Measurements from ENCODE around the gene PIK3C2G. TPM values are rescaled to one million over a fixed set of nuclear protein-coding genes. Genes with fewer than 3 reads are reported as not detected.

PIK3C2G gene
- total RNA-seq, 1 experiment from 2014 or later = not detected

- Histone ChIP-seq H3K4me2 (ENCODE audit: low read length) (no peak overlapping the region), H4K20me1 (ENCODE audit: insufficient read depth) (no peaks in the 10 kb centered on the region), H3K9ac (ENCODE audit: low read length) (no peak overlapping the region), H3K9me3 (ENCODE audit: control insufficient read depth in 1 of 2, insufficient read depth in 1 of 2, low read depth in 1 of 2, low read length in 2 of 2) (no peaks in the 10 kb centered on the region), H2AFZ (ENCODE audit: low read depth, low read length, poor library complexity, severe bottlenecking) (no peak overlapping the region), H3K4me1 (ENCODE audit: control insufficient read depth in 1 of 2, insufficient read depth in 2 of 2, low read length in 2 of 2) (peaks cover 0 to 6% of the 10 kb centered on the region in 2 experiments; a peak in 2 of 4 replicates), H3K36me3 (ENCODE audit: control insufficient read depth in 1 of 2, insufficient read depth in 2 of 2, low read length in 2 of 2) (no peaks in the 10 kb centered on the region), H3K4me3 (replicated peaks in 1 of 2; ENCODE audit: low read depth in 1 of 2, low read length in 2 of 2) (no peak overlapping the region), H3K27me3 (ENCODE audit: insufficient read depth, low read length) (no peaks in the 10 kb centered on the region), H3K9me2 (ENCODE audit: insufficient read depth) (no peaks in the 10 kb centered on the region), H3K79me2 (ENCODE audit: insufficient read depth, low read length) (no peaks in the 10 kb centered on the region), H3K27ac (ENCODE audit: low read depth, low read length) (no peak overlapping the region)
- ChIA-PET RAD21 (ENCODE audit: low non-redundant PET in 1 of 2, low total read pairs in 2 of 2, uncharacterized antibody in 2 of 2, unreplicated experiment in 2 of 2) (no interaction called here), POLR2A (no interaction called here), CTCF (no interaction called here)
- DNase-seq (ENCODE audit: low read depth, low spot score) (no peak), ATAC-seq (no peak)
- intact Hi-C loops (cut with micrococcal nuclease) = no loop called here
- no peak for TF ChIP-seq CBX3 (IDR thresholded peaks at IDR 0.05; ENCODE audit: low read depth)
- TF ChIP-seq ZFX (IDR thresholded peaks at IDR 0.05) = no peak
- no peak for TF ChIP-seq REST (IDR thresholded peaks at IDR 0.05; ENCODE audit: low read depth)
- no peak for TF ChIP-seq ELF1 (IDR thresholded peaks at IDR 0.05; ENCODE audit: borderline replicate concordance, low read depth)
- no peak for TF ChIP-seq EGR1 (IDR thresholded peaks at IDR 0.05; ENCODE audit: low read depth)
- TF ChIP-seq JUND (IDR thresholded peaks at IDR 0.05) = no peak
- TF ChIP-seq ATF3 (IDR thresholded peaks at IDR 0.05) = no peak
- TF ChIP-seq SP1 (IDR thresholded peaks at IDR 0.05; ENCODE audit: low read depth) = no peak
- no peak for TF ChIP-seq RAD21 (IDR thresholded peaks at IDR 0.05; ENCODE audit: low read depth)
- no peak for TF ChIP-seq SRF (IDR thresholded peaks at IDR 0.05; ENCODE audit: low read depth)
- no peak for TF ChIP-seq EZH2 (IDR thresholded peaks at IDR 0.05)
- TF ChIP-seq EZH2phosphoT487 (IDR thresholded peaks at IDR 0.05; ENCODE audit: borderline replicate concordance) = no peak
- no peak for TF ChIP-seq SIN3A (IDR thresholded peaks at IDR 0.05; ENCODE audit: low read depth)
- TF ChIP-seq YY1 (IDR thresholded peaks at IDR 0.05; ENCODE audit: extremely low read depth, insufficient replicate concordance, low read depth, low read length) = no peak
- TF ChIP-seq CEBPB (IDR thresholded peaks at IDR 0.05; ENCODE audit: low read depth) = no peak
- no peak for TF ChIP-seq FOSL1 (IDR thresholded peaks at IDR 0.05; ENCODE audit: low read depth)
- no peak for TF ChIP-seq ZBTB33 (IDR thresholded peaks at IDR 0.05; ENCODE audit: extremely low read depth, insufficient replicate concordance, low read length)
- no peak for TF ChIP-seq MAX (IDR thresholded peaks at IDR 0.05)
- no TSS peak for BruUV-seq (replicated peaks)
Measured at GRCh38 chr12:18683327-18684013, 422.2 kb downstream of the PIK3C2G start.

Measured in HCT116 (cell line).